Fibroblast of villous mesenchyme (primary cell): ENCODE measurements around the gene SSU72. TPM values are rescaled to one million over a fixed set of nuclear protein-coding genes. Genes with fewer than 3 reads are reported as not detected.
A peak's percentile ranks its signal among the peaks of the same experiment; 100 is the strongest.

Experiments
- DNase-seq: peaks from one replicate; pipeline ENCODE4 v3.0.0-alpha.2; 2010; ENCODE audit warnings: low read depth
- H3K4me3 ChIP-seq: 2 replicates; pipeline ENCODE4 v1.5.1; 2011; ENCODE audit warnings: low read depth, mild to moderate bottlenecking, low read length
- total RNA-seq: library from RNA; depleted of rRNA; stranded (reverse); fragments of >200 nt; gene quantifications from 2 replicates; pipeline ENCODE4 v1.2.3, GENCODE V29; 2012
- TF ChIP-seq, protein P1 (sequence below): IDR thresholded peaks from 2 replicates; pipeline ENCODE4 v1.5.1; 2012; ENCODE audit warnings: low read depth, mild to moderate bottlenecking, low read length; ENCODE audit not compliant: insufficient read depth

SSU72 gene
- total RNA-seq, 1 donor: 58.7 TPM

- no peak for DNase-seq
- H3K4me3 ChIP-seq: peak within 1 kb of the TSS; percentile 53
- TF ChIP-seq, protein P1, sequence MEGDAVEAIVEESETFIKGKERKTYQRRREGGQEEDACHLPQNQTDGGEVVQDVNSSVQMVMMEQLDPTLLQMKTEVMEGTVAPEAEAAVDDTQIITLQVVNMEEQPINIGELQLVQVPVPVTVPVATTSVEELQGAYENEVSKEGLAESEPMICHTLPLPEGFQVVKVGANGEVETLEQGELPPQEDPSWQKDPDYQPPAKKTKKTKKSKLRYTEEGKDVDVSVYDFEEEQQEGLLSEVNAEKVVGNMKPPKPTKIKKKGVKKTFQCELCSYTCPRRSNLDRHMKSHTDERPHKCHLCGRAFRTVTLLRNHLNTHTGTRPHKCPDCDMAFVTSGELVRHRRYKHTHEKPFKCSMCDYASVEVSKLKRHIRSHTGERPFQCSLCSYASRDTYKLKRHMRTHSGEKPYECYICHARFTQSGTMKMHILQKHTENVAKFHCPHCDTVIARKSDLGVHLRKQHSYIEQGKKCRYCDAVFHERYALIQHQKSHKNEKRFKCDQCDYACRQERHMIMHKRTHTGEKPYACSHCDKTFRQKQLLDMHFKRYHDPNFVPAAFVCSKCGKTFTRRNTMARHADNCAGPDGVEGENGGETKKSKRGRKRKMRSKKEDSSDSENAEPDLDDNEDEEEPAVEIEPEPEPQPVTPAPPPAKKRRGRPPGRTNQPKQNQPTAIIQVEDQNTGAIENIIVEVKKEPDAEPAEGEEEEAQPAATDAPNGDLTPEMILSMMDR: no peak
Observed at GRCh38 chr1:1599935-1600860, 25.5 kb upstream of the SSU72 start, which contains the start of gene FNDC10. Gene FNDC10 (minus strand): TSS chr1:1600135. CDS start chr1:1600015, 120 bp downstream.

DNA sequence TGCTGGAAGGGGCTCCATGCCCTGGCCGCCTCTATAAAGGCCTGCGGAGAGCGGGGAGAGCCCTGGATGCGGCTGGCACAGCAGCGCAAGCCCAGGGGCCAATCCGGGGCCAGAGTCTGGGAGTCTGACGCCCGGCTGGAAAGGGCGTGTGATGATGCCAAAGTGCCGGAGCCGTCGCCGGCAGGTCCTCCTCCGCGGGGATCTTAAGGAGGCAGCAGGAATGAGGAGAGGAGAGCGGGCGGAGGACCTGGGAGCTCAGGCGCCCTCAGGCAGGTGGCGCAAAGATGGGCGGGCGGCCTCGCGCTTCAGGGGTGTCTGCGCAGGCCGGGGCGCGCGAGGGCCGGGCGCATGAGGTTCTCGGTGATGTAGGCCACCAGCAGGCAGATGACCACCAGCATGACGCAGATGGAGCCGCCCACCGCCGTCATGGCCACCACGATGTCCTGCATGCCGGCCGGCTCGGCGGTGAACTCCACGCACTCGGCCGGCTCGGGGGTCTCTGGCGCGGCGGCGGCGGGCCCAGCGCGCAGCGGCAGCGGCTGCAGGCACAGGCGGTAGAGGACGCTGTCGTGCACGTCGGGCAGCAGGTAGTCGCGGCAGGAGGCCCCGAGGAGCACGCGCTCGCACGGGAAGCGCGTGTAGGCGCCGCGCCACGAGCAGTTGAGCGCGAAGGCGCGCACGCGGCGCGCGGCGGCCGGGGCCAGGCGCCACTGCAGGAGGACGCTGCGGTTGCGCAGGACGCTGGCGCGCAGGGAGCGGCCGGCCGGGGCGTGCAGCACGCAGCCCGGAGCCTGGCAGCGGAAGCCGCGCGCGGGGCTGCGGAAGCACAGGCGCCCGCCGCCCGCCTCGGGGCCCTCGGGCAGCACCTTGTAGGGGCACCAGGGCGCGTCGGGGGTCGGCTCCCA is 24.6 kb upstream of the SSU72 start:
- DNase-seq: no peak
- TF ChIP-seq, protein P1: no peak
- peak overlapping the region; percentile 18 for H3K4me3 ChIP-seq

GRCh38 chr1:1598720-1599029 is 24.0 kb upstream of the SSU72 start:
- DNase-seq: no peak
- no peak overlapping the region for H3K4me3 ChIP-seq
- TF ChIP-seq, protein P1: no peak

- DNase-seq: no peak
- TF ChIP-seq, protein P1: no peak
- H3K4me3 ChIP-seq: no peak overlapping the region
Observed at GRCh38 chr1:1598051-1598719, 23.5 kb upstream of the SSU72 start.

DNA sequence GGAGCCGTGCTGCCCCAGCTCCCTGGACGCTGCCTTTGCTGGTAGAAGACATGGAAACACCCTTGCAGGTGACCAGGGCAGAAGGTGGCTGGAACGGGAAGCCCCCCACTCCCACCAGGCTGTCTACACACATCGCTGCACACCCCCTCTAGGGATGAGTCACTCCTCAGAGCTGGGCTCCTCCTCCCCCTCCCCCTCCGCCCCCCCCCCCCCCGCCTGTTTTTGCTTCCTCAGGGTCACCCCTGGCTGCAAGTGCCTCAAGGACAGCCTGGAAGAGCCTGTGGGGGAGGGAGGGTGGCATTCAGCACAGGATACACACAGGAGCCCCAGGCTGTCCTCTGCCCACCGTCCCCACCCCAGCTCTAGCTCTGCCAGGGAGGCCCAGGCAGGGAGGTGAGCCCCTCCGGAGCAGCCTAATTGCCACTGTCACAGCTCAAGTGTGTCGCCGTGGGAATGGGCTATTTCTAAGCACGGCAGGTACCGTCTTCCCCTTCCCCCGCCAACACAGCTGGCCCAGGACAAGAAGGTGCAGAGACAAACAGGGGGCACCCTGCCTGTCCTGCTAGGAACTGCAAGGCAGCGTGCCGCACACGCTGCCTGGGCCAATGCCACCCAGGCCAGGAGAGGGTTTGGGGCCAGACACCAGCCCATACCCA is 22.7 kb upstream of the SSU72 start:
- DNase-seq: no peak
- H3K4me3 ChIP-seq: no peak overlapping the region
- TF ChIP-seq, protein P1: peak; percentile 48
